CD4-positive, alpha-beta T cell treated with Interleukin-4 for 4 hours (primary cell): Measurements from ENCODE around the gene MEAK7.
A peak's percentile ranks its signal among the peaks of the same experiment; 100 is the strongest.
"Not testable (repeated sequence)": the region's sequence is repeated elsewhere in the genome, so short reads cannot be mapped to it uniquely, and the experiment has no call there.

Experiments
- DNase-seq: peaks from one replicate; pipeline ENCODE4 v3.0.0-alpha.2; 2020

The MEAK7 gene

GRCh38 chr16:84532855-84533486 lies 28.5 kb upstream of the MEAK7 start:
- DNase-seq = no peak

GRCh38 chr16:84532291-84532724 lies 27.8 kb upstream of the MEAK7 start:
- DNase-seq = no peak

- DNase-seq = no peak
Observed at GRCh38 chr16:84531671-84532111, 27.2 kb upstream of the MEAK7 start.

- DNase-seq = no peak
Observed at GRCh38 chr16:84530590-84530989, 26.1 kb upstream of the MEAK7 start.

- DNase-seq = no peak
Observed at GRCh38 chr16:84529607-84530006, 25.1 kb upstream of the MEAK7 start.

GRCh38 chr16:84528322-84528721 lies 23.9 kb upstream of the MEAK7 start:
- DNase-seq = no peak

GRCh38 chr16:84527532-84528269 lies 23.2 kb upstream of the MEAK7 start:
- no peak for DNase-seq

GRCh38 chr16:84526794-84527531 lies 22.5 kb upstream of the MEAK7 start:
- no peak for DNase-seq

GRCh38 chr16:84524941-84525581 lies 20.6 kb upstream of the MEAK7 start:
- DNase-seq = not testable (repeated sequence)

GRCh38 chr16:84524346-84524920 lies 20.0 kb upstream of the MEAK7 start:
- DNase-seq = no peak

GRCh38 chr16:84521497-84521770 lies 17.0 kb upstream of the MEAK7 start:
- DNase-seq = no peak

GRCh38 chr16:84520725-84521496 lies 16.5 kb upstream of the MEAK7 start:
- no peak for DNase-seq

- DNase-seq = no peak
Observed at GRCh38 chr16:84519855-84520254, 15.4 kb upstream of the MEAK7 start.

- DNase-seq = peak; percentile 72
Observed at GRCh38 chr16:84518804-84519341, 14.4 kb upstream of the MEAK7 start.

GRCh38 chr16:84518220-84518619 lies 13.8 kb upstream of the MEAK7 start:
- not testable (repeated sequence) for DNase-seq

- DNase-seq = no peak
Observed at GRCh38 chr16:84517366-84517765, 12.9 kb upstream of the MEAK7 start.

- DNase-seq = peak; percentile 88
Observed at GRCh38 chr16:84514874-84515835, 10.7 kb upstream of the MEAK7 start.

- DNase-seq = no peak
Observed at GRCh38 chr16:84514295-84514873, 9.9 kb upstream of the MEAK7 start.

GRCh38 chr16:84513666-84514065 lies 9.2 kb upstream of the MEAK7 start:
- DNase-seq = no peak

- no peak for DNase-seq
Observed at GRCh38 chr16:84513123-84513522, 8.7 kb upstream of the MEAK7 start.
